Kidney (tissue), 14 donors: ENCODE data around the gene CA5A. TPM values are rescaled to one million over a fixed set of nuclear protein-coding genes. Genes with fewer than 3 reads are reported as not detected.

Source experiments
- DNase-seq, 5 donors: peaks; one replicate each; pipeline ENCODE4 v3.0.0-alpha.2; 2013 to 2020
- FAIRE-seq: peaks from 2 replicates; lab custom pipeline; 2012; peaks lifted over from hg19 to GRCh38; lab: Jason Lieb, UNC
- H3K27ac ChIP-seq, 2 donors: one replicate each; pipeline ENCODE4 v1.7.0; 2013; ENCODE audit warnings: low read depth in 2 of 2, low read length in 2 of 2, inconsistent platforms in 1 of 2
- H3K27me3 ChIP-seq: one replicate; pipeline ENCODE4 v1.7.1; 2013; ENCODE audit warnings: low read length, inconsistent platforms; ENCODE audit not compliant: control insufficient read depth, insufficient read depth
- H3K36me3 ChIP-seq, 3 donors: one replicate each; pipeline versions ENCODE4 v1.7.0 to v1.7.1; 2013; ENCODE audit warnings: low read length in 3 of 3, control low read depth in 1 of 3, inconsistent platforms in 1 of 3; ENCODE audit not compliant: insufficient read depth in 3 of 3, control insufficient read depth in 2 of 3
- H3K4me1 ChIP-seq, 3 donors: one replicate each; pipeline versions ENCODE4 v1.7.0 to v1.7.1; 2013; ENCODE audit warnings: low read length in 3 of 3, inconsistent platforms in 1 of 3, low read depth in 1 of 3; ENCODE audit not compliant: control insufficient read depth in 2 of 3, insufficient read depth in 2 of 3
- H3K4me3 ChIP-seq, 3 donors: one replicate each; pipeline versions ENCODE4 v1.7.0 to v1.8.1; 2013; ENCODE audit warnings: low read length in 3 of 3, control low read depth in 1 of 3, inconsistent platforms in 1 of 3
- H3K9ac ChIP-seq, 3 donors: one replicate each; pipeline versions ENCODE4 v1.7.0 to v1.7.1; 2013; ENCODE audit warnings: low read length in 3 of 3, control low read depth in 1 of 3, inconsistent platforms in 1 of 3
- H3K9me3 ChIP-seq, 3 donors: one replicate each; pipeline versions ENCODE4 v1.7.0 to v1.7.1; 2013; ENCODE audit warnings: low read length in 3 of 3, control low read depth in 1 of 3, inconsistent platforms in 1 of 3; ENCODE audit not compliant: control insufficient read depth in 2 of 3, insufficient read depth in 1 of 3
- intact Hi-C: fragments of 100-400 bp; cut with DNase I; formaldehyde crosslinking; loops from one replicate; pipeline ENCODE4 v1.11.1; 2022
- polyA plus RNA-seq: library from polyadenylated mRNA; stranded (reverse); fragments of 350-450 nt; fragmentation: Illumina TruSeq; extraction: RNeasy Lipid Tissue Mini Kit (QIAGEN cat#74804); gene quantifications from one replicate; pipeline ENCODE4 v1.2.3, GENCODE V29; 2014; ENCODE audit warnings: low read depth, low replicate concordance; ENCODE audit not compliant: insufficient read depth
- total RNA-seq: library from RNA; stranded (reverse); fragmentation: NEBNext Ultra II Directional; extraction: Animal tissue kit (Norgen Biotek cat#: 25700); gene quantifications from one replicate; pipeline ENCODE4 v1.2.1, GENCODE V29; 2021
- TF ChIP-seq, protein P1 (sequence below): IDR thresholded peaks from 3 replicates; pipeline ENCODE4 v1.5.1; 2012; ENCODE audit warnings: mild to moderate bottlenecking, moderate library complexity, borderline replicate concordance; ENCODE audit not compliant: insufficient read depth; ENCODE audit errors: extremely low read depth
- donor health status: control.
- donor health status: control.
- donor health status: control.
- donor health status: control.
- donor health status: control.
- donor health status: DM: yes; HTN: yes; CAD: no.
- donor health status: Normal renal cell carcinoma (clear cell type).

Gene CA5A
- total and polyA plus RNA-seq, 2 donors from 2014 or later = not detected

GRCh38 chr16:87953308-87954215 is 17.2 kb upstream of the CA5A start:
- H3K36me3 ChIP-seq = no peaks in the 10 kb centered on the region
- peak overlapping the region in 2 of 3 donors; percentile 10 to 33 for H3K4me3 ChIP-seq
- peaks cover 0 to 42% (median 37%) of the 10 kb centered on the region in 3 donors for H3K4me1 ChIP-seq
- no peaks in the 10 kb centered on the region for H3K9me3 ChIP-seq
- peak in 1 of 5 donors; percentile 28 for DNase-seq
- H3K9ac ChIP-seq = peak overlapping the region in 2 of 3 donors; percentile 49 to 57
- TF ChIP-seq, protein P1, sequence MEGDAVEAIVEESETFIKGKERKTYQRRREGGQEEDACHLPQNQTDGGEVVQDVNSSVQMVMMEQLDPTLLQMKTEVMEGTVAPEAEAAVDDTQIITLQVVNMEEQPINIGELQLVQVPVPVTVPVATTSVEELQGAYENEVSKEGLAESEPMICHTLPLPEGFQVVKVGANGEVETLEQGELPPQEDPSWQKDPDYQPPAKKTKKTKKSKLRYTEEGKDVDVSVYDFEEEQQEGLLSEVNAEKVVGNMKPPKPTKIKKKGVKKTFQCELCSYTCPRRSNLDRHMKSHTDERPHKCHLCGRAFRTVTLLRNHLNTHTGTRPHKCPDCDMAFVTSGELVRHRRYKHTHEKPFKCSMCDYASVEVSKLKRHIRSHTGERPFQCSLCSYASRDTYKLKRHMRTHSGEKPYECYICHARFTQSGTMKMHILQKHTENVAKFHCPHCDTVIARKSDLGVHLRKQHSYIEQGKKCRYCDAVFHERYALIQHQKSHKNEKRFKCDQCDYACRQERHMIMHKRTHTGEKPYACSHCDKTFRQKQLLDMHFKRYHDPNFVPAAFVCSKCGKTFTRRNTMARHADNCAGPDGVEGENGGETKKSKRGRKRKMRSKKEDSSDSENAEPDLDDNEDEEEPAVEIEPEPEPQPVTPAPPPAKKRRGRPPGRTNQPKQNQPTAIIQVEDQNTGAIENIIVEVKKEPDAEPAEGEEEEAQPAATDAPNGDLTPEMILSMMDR = no peak
- FAIRE-seq = no peak
- no peaks in the 10 kb centered on the region for H3K27me3 ChIP-seq
- intact Hi-C loops = no loop called here
- H3K27ac ChIP-seq = peak overlapping the region; percentile 48 to 85

DNA sequence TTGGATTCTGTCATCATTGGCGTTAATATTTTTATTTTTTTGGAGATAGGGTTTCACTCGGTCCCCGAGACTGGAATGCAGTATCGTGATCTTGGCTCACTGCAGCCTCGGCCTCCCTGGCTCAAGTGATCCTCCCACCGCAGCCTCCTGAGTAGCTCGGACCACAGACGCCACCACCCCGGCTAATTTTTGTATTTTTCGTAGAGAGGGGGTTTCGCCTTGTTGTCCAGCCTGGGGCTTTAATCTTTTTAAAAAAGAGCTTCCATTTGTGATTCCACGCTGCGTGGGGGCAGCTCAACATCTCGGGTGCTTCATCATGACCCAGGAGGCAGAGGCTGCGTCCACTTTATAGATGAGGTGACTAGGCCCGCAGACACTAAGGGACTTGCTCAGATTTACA is 16.4 kb upstream of the CA5A start:
- peaks cover 0 to 46% (median 43%) of the 10 kb centered on the region in 3 donors for H3K4me1 ChIP-seq
- TF ChIP-seq, protein P1 = no peak
- DNase-seq = peak in 2 of 5 donors; percentile 48 to 60
- H3K4me3 ChIP-seq = peak overlapping the region; percentile 77 to 86 (median 84)
- peak overlapping the region; percentile 93 to 99 for H3K27ac ChIP-seq
- no peaks in the 10 kb centered on the region for H3K27me3 ChIP-seq
- intact Hi-C loops = no loop called here
- peak overlapping the region in 2 of 3 donors; percentile 91 to 95 for H3K9ac ChIP-seq
- no peaks in the 10 kb centered on the region for H3K36me3 ChIP-seq
- H3K9me3 ChIP-seq = no peaks in the 10 kb centered on the region
- FAIRE-seq = no peak

- TF ChIP-seq, protein P1 = no peak
- FAIRE-seq (no peak), DNase-seq (peak; percentile 80 to 88 (median 87))
- intact Hi-C loops = no loop called here
- Histone ChIP-seq H3K36me3 (no peaks in the 10 kb centered on the region), H3K27me3 (no peaks in the 10 kb centered on the region), H3K4me1 (peaks cover 0 to 45% (median 42%) of the 10 kb centered on the region in 3 donors), H3K9me3 (no peaks in the 10 kb centered on the region), H3K4me3 (peak overlapping the region; percentile 77 to 91 (median 84)), H3K9ac (peak overlapping the region; percentile 88 to 95 (median 91)), H3K27ac (peak overlapping the region; percentile 93 to 99)
Measured at GRCh38 chr16:87951552-87952538, 15.5 kb upstream of the CA5A start.
